KOPT-K1 (cell line): ENCODE measurements around the gene FAU.

Source experiments
- H3K27ac ChIP-seq: fragments of 200-600 bp; sonication (generic); 2 replicates; pipeline ENCODE4 v1.5.1; 2016; ENCODE audit warnings: antibody characterized with exemption, mild to moderate bottlenecking, low read depth, low read length; ENCODE audit not compliant: poor library complexity, severe bottlenecking
- H3K36me3 ChIP-seq: fragments of 200-600 bp; sonication (generic); 2 replicates; pipeline ENCODE4 v1.5.1; 2017; ENCODE audit warnings: antibody characterized with exemption, mild to moderate bottlenecking, low read length, moderate library complexity; ENCODE audit not compliant: insufficient read depth
- H3K9me3 ChIP-seq: fragments of 200-600 bp; sonication (generic); 2 replicates; pipeline ENCODE4 v1.5.1; 2017; ENCODE audit warnings: antibody characterized with exemption, low read length, mild to moderate bottlenecking; ENCODE audit not compliant: insufficient read depth, poor library complexity, severe bottlenecking

FAU gene

GRCh38 chr11:65087827-65088226, 34.1 kb downstream of the FAU start:
- no peaks in the 10 kb centered on the region for H3K9me3 ChIP-seq
- H3K27ac ChIP-seq: no peak overlapping the region
- peaks cover 51% of the 10 kb centered on the region for H3K36me3 ChIP-seq

GRCh38 chr11:65087216-65087615, 34.7 kb downstream of the FAU start:
- Histone ChIP-seq H3K9me3 (no peaks in the 10 kb centered on the region), H3K36me3 (peaks cover 57% of the 10 kb centered on the region), H3K27ac (no peak overlapping the region)

GRCh38 chr11:65086809-65087208, 35.1 kb downstream of the FAU start:
- Histone ChIP-seq H3K9me3 (no peaks in the 10 kb centered on the region), H3K36me3 (peaks cover 61% of the 10 kb centered on the region), H3K27ac (no peak overlapping the region)

- peaks cover 74% of the 10 kb centered on the region for H3K36me3 ChIP-seq
- H3K9me3 ChIP-seq: no peaks in the 10 kb centered on the region
- H3K27ac ChIP-seq: no peak overlapping the region
These were observed 36.5 kb downstream of the FAU start for GRCh38 chr11:65085446-65085845.

DNA sequence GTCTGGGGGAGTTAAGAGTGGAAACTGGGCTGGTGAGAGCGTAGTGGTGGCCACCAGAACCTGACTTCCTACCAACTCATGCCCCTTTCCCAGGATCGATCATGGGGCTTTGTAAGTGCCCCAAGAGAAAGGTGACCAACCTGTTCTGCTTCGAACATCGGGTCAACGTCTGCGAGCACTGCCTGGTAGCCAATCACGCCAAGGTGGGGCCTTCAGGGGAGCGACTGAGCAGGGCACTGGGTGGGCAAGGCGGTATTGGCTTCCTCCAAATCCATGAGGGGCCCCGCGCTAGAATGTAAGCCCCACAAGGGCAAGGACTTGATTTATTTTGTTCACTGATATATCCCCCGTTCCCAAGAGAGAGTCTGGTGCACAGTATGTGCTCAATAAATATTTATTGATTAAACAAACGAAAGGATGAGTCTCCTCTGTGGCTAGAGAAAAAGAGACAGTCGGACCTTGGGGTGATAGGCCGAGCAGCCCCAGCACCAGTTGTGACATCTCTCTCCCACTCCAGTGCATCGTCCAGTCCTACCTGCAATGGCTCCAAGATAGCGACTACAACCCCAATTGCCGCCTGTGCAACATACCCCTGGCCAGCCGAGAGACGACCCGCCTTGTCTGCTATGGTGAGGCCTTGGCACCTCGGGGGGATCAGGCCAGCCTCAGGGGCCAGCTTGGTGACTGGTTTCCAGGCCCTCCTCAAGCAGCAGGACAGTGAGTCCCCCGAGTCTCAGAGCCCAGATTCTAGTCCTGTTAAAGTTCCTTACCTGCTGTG, 37.1 kb downstream of the FAU start:
- Histone ChIP-seq H3K36me3 (peaks cover 80% of the 10 kb centered on the region), H3K27ac (peak overlapping the region; percentile 97), H3K9me3 (no peaks in the 10 kb centered on the region)

DNA sequence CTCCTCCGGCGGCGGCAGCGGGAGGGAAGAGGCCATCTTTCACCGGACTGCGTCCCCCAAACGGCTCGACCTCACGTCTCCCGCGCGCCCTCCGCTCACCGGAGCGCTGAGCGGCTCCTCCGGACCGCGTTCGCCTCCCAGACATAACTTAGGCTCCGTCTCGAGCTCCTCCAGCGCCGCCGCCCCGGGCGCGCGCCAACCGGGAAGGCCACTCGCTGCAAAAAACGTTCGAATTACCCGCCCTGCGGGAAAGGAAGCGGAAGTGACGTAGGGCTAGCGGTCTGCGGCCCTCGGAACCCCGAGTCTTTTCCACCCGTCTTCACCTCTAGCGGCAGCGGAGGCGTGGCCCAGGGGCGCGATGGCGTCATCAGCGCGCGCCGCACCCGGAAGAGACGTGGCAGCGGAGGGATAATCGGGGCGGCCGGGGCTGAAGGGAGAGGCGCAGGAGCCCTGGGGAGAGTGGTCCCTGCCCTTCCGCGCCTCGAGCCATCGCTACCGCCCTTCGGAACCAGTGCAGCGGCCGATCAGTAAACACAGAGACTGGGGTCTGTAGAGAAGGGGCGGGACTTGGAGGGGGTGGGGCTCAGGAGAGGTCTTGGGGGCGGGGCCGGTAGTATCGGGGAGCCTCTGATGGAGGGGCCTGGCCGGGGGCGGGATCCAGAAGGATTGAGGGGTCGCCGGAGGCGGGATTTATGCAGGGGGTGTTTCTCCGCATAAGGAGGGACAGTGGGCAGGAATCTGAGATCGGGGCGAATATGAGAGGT, 37.9 kb downstream of the FAU start, which contains the start of the genes CDCA5 and ZFPL1:
CDCA5 (minus strand) TSS at position 207 of the 764 bp plus-strand sequence; CDS start at position 145, 62 bp downstream.
ZFPL1 (plus strand) TSS at position 389 of the 764 bp plus-strand sequence. CDS start 477 bp downstream, outside the sequence.
- Histone ChIP-seq H3K9me3 (no peaks in the 10 kb centered on the region), H3K36me3 (peaks cover 80% of the 10 kb centered on the region), H3K27ac (peak within 1 kb of the TSS; percentile 97)

DNA sequence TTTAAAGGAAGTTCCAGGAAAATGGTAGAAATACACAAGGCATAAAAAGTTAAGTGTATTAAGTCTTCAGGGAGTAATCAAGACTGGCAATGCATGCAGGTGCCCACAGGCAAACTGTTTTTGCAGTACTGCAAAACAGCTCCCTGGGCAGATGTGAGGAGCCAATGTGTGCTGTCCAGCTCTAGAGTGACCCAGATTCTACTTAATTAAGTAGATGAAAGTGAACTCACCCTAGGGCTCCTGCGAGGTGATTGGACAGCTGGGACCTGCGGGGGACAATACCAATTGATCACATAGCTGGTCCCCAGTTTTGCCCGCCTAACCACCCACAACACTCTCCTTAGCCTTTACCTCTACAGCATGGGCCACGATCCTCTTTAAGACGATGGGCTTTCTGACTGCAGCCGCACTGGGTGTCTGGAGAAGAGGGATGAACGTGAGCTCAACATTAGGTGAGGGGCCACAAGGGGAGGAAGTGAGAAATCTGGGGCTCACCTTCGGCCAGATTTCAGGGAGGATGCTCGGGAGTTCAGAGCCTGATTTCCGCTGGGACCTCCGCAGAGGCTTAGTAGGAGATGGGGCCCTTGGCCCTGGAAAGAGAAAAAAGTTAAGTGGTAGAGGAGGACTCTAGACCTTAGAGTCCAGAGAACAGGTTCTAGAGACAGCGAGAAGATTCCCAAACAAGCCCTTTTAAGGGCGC, 38.6 kb downstream of the FAU start:
- Histone ChIP-seq H3K36me3 (peaks cover 80% of the 10 kb centered on the region), H3K9me3 (no peaks in the 10 kb centered on the region), H3K27ac (peak overlapping the region; percentile 97)

GRCh38 chr11:65078786-65079342, 43.1 kb downstream of the FAU start:
- Histone ChIP-seq H3K9me3 (no peaks in the 10 kb centered on the region), H3K36me3 (peaks cover 80% of the 10 kb centered on the region), H3K27ac (no peak overlapping the region)

DNA sequence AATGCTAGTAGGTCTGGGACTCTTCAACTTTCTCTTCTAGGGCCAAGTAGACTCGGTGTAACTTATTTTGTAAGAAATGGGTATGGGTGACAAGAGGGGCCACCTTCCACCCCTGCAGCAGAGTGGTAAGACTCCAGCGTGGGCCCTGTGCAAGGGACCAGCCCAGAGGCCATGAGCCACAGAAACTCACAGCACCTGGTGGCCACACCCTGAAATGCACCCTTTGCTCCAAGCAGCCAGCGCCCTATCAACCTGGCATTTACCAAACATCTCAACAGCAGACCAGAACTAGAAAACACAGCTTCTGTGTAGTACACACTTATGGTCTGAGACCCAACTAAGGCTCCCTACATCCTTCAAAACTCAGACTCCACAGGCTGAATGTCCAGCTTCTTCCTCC, 43.8 kb downstream of the FAU start:
- no peaks in the 10 kb centered on the region for H3K9me3 ChIP-seq
- H3K27ac ChIP-seq: no peak overlapping the region
- peaks cover 80% of the 10 kb centered on the region for H3K36me3 ChIP-seq

DNA sequence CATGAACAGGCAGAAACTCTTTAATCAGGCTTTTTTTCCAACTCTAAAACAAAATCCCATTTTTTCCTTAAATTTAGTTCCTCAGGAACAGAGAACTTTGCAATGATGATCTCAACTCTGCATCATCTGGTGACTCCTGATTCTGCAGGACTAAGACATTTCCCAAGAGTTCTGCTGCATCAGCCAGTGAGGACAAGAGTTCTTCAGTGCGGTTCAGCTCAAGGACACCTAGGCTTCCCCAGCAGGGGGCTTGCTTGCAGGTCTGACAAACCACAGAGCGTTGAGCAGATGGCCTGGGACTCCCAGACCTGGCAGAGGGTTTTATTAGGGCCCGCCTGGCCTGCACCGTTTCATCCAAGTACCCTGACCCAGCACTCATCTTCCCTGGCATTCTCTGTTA, 44.5 kb downstream of the FAU start:
- H3K27ac ChIP-seq: no peak overlapping the region
- H3K36me3 ChIP-seq: peaks cover 74% of the 10 kb centered on the region
- no peaks in the 10 kb centered on the region for H3K9me3 ChIP-seq

- Histone ChIP-seq H3K27ac (no peak overlapping the region), H3K9me3 (no peaks in the 10 kb centered on the region), H3K36me3 (peaks cover 26% of the 10 kb centered on the region)
These were observed 49.3 kb downstream of the FAU start for GRCh38 chr11:65072631-65072966.

- Histone ChIP-seq H3K27ac (no peak overlapping the region), H3K9me3 (no peaks in the 10 kb centered on the region), H3K36me3 (peaks cover 21% of the 10 kb centered on the region)
These were observed 49.9 kb downstream of the FAU start for GRCh38 chr11:65071907-65072630.
